IMR-90 (cell line): ENCODE measurements around the gene NADSYN1. TPM values are rescaled to one million over a fixed set of nuclear protein-coding genes. Genes with fewer than 3 reads are reported as not detected.
A peak's percentile ranks its signal among the peaks of the same experiment; 100 is the strongest.

Experiments
- ATAC-seq: fragments of 200-7000 bp; cut with Tn5 transposase; 2 replicates; pipeline ENCODE4 v1.9.1; 2020; ENCODE audit warnings: low read depth, mild to moderate bottlenecking, moderate library complexity
- BruUV-seq: library from RNA; stranded (reverse); fragments of 400-500 nt; replicated peaks from 2 replicates; lab custom pipeline; 2021; lab: Mats Ljungman, UMichigan
- CTCF ChIA-PET: fragments of 300-600 bp; formaldehyde crosslinking; extraction: SDS; loops from one replicate; lab custom pipeline; 2021; ENCODE audit warnings: antibody characterized with exemption; lab: Yijun Ruan, JAX
- POLR2A ChIA-PET: fragments of 300-600 bp; sonication (Branson Sonifier 250); formaldehyde crosslinking; loops from one replicate; lab custom pipeline; 2022; ENCODE audit warnings: antibody characterized with exemption; ENCODE audit not compliant: unreplicated experiment; lab: Charles Lee
- DNase-seq: peaks from one replicate; pipeline ENCODE4 v3.0.0; 2013
- H2AFZ ChIP-seq: replicated peaks from 2 replicates; pipeline ENCODE3; 2013; ENCODE audit warnings: low read length, mild to moderate bottlenecking; ENCODE audit not compliant: poor library complexity
- H2AK5ac ChIP-seq: 2 replicates; pipeline ENCODE4 v1.6.1; 2013; ENCODE audit warnings: low read depth, low read length, inconsistent platforms
- H2AK9ac ChIP-seq: replicated peaks from 2 replicates; pipeline ENCODE3; 2013; ENCODE audit warnings: mild to moderate bottlenecking, low read depth, low read length, moderate library complexity; ENCODE audit not compliant: poor library complexity
- H2BK120ac ChIP-seq: 2 replicates; pipeline ENCODE4 v1.6.1; 2013; ENCODE audit warnings: low read depth, low read length, inconsistent platforms
- H2BK15ac ChIP-seq: 3 replicates; pipeline ENCODE4 v1.6.1; 2013; ENCODE audit warnings: low read depth, low read length, inconsistent platforms
- H2BK20ac ChIP-seq: 2 replicates; pipeline ENCODE4 v1.6.1; 2013; ENCODE audit warnings: low read depth, mild to moderate bottlenecking, inconsistent platforms, low read length, moderate library complexity
- H2BK5ac ChIP-seq: 2 replicates; pipeline ENCODE4 v1.6.1; 2013; ENCODE audit warnings: mild to moderate bottlenecking, low read depth, low read length, inconsistent platforms; ENCODE audit not compliant: poor library complexity, severe bottlenecking
- H3K14ac ChIP-seq: replicated peaks from 2 replicates; pipeline ENCODE4 v1.6.1; 2013; ENCODE audit warnings: low read depth, low read length, inconsistent platforms
- H3K18ac ChIP-seq: 2 replicates; pipeline ENCODE4 v1.6.1; 2013; ENCODE audit warnings: low read depth, low read length, control low read depth
- H3K23ac ChIP-seq: 2 replicates; pipeline ENCODE4 v1.6.1; 2013; ENCODE audit warnings: low read depth, low read length, inconsistent platforms
- H3K27ac ChIP-seq: 2 replicates; pipeline ENCODE4 v1.5.1; 2013; ENCODE audit warnings: mild to moderate bottlenecking, control low read depth, low read length; ENCODE audit not compliant: insufficient read depth
- H3K27me3 ChIP-seq: 2 replicates; pipeline ENCODE4 v1.6.1; 2013; ENCODE audit warnings: low read length; ENCODE audit not compliant: control insufficient read depth, insufficient read depth
- H3K36me3 ChIP-seq: 2 replicates; pipeline ENCODE4 v1.6.1; 2013; ENCODE audit warnings: low read length, mixed read lengths; ENCODE audit not compliant: control insufficient read depth, insufficient read depth
- H3K4ac ChIP-seq: 2 replicates; pipeline ENCODE4 v1.6.1; 2013; ENCODE audit warnings: low read depth, low read length, inconsistent platforms
- H3K4me1 ChIP-seq: 2 replicates; pipeline ENCODE4 v1.6.1; 2013; ENCODE audit warnings: low read length, mixed read lengths; ENCODE audit not compliant: control insufficient read depth, insufficient read depth
- H3K4me2 ChIP-seq: 2 replicates; pipeline ENCODE4 v1.6.1; 2013; ENCODE audit warnings: low read depth, mild to moderate bottlenecking, control low read depth, low read length, moderate library complexity
- H3K4me3 ChIP-seq: 2 replicates; pipeline ENCODE4 v1.5.1; 2013; ENCODE audit warnings: low read depth, mild to moderate bottlenecking, control low read depth, low read length, moderate library complexity; ENCODE audit not compliant: insufficient read depth
- H3K56ac ChIP-seq: 2 replicates; pipeline ENCODE4 v1.6.1; 2013; ENCODE audit warnings: low read length, inconsistent platforms; ENCODE audit not compliant: insufficient read depth; ENCODE audit errors: extremely low read depth
- H3K79me1 ChIP-seq, 2 experiments: 2 replicates each; pipeline ENCODE4 v1.6.1; 2013; ENCODE audit warnings: low read length in 2 of 2, inconsistent platforms in 1 of 2, low read depth in 1 of 2
- H3K9ac ChIP-seq: 2 replicates; pipeline ENCODE4 v1.6.1; 2013; ENCODE audit warnings: low read depth, low read length, control low read depth
- H3K9me1 ChIP-seq: 2 replicates; pipeline ENCODE4 v1.6.1; 2013; ENCODE audit warnings: low read length, inconsistent platforms; ENCODE audit not compliant: insufficient read depth
- H3K9me3 ChIP-seq: 2 replicates; pipeline ENCODE4 v1.6.1; 2013; ENCODE audit warnings: low read length; ENCODE audit not compliant: control insufficient read depth, insufficient read depth
- H4K20me1 ChIP-seq: 2 replicates; pipeline ENCODE4 v1.6.1; 2013; ENCODE audit warnings: low read length, inconsistent platforms; ENCODE audit not compliant: insufficient read depth
- H4K5ac ChIP-seq: 2 replicates; pipeline ENCODE4 v1.6.1; 2013; ENCODE audit warnings: mild to moderate bottlenecking, low read depth, low read length, control low read depth
- H4K8ac ChIP-seq, 2 experiments: 2 replicates each; pipeline ENCODE4 v1.6.1; 2013; ENCODE audit warnings: low read depth in 2 of 2, low read length in 2 of 2, control low read depth in 1 of 2, inconsistent platforms in 1 of 2
- H4K91ac ChIP-seq: 2 replicates; pipeline ENCODE4 v1.6.1; 2013; ENCODE audit warnings: low read depth, low read length, inconsistent platforms; ENCODE audit not compliant: insufficient read depth
- CHD1 ChIP-seq: IDR thresholded peaks from 2 replicates; pipeline ENCODE4 v1.6.1; 2012; ENCODE audit warnings: low read depth, low read length, improper control_type of control experiment
- CTCF ChIP-seq: conservative IDR thresholded peaks from 2 replicates; pipeline ENCODE4 v1.5.1; 2012; ENCODE audit warnings: mild to moderate bottlenecking, low read depth, low read length, improper control_type of control experiment
- FOS ChIP-seq: fragments of 150-350 bp; IDR thresholded peaks from 2 replicates; pipeline ENCODE4 v1.6.1; 2016; ENCODE audit warnings: low read depth, low read length
- MAFK ChIP-seq: IDR thresholded peaks from 2 replicates; pipeline ENCODE4 v1.6.1; 2012; ENCODE audit warnings: low read depth, low read length, improper control_type of control experiment
- MAZ ChIP-seq: IDR thresholded peaks from 2 replicates; pipeline ENCODE4 v1.6.1; 2012; ENCODE audit warnings: low read depth, mild to moderate bottlenecking, low read length, improper control_type of control experiment, moderate library complexity, borderline replicate concordance
- MXI1 ChIP-seq: IDR thresholded peaks from 2 replicates; pipeline ENCODE4 v1.6.1; 2012; ENCODE audit warnings: low read depth, mild to moderate bottlenecking, low read length, moderate library complexity, borderline replicate concordance
- POLR2A ChIP-seq: IDR thresholded peaks from 2 replicates; pipeline ENCODE4 v1.6.1; 2012; ENCODE audit warnings: mild to moderate bottlenecking, low read depth, low read length
- RAD21 ChIP-seq: IDR thresholded peaks from 2 replicates; pipeline ENCODE4 v1.6.1; 2012; ENCODE audit warnings: low read length, improper control_type of control experiment
- RFX5 ChIP-seq: IDR thresholded peaks from 2 replicates; pipeline ENCODE4 v1.8.0; 2012; ENCODE audit warnings: low read depth, mild to moderate bottlenecking, low read length, moderate library complexity
- SMC3 ChIP-seq: fragments of 150-350 bp; IDR thresholded peaks from 2 replicates; pipeline ENCODE4 v1.6.1; 2016; ENCODE audit warnings: low read depth, mild to moderate bottlenecking, antibody characterized with exemption, low read length, moderate library complexity
- WGBS, 2 experiments: methylation state at CpG; one replicate each; pipeline versions ENCODE4 v1.1.5 to v1.1.7; 2013; ENCODE audit warnings: missing lambda C conversion rate in 2 of 2; ENCODE audit not compliant: insufficient read length in 1 of 2; ENCODE audit errors: extremely low coverage in 2 of 2; 5-methylcytosine and 5-hydroxymethylcytosine counted together
- dilution Hi-C: fragments of 300-500 bp; cut with HindIII; formaldehyde crosslinking; loops from one replicate; pipeline ENCODE4 v1.14.3; 2018; ENCODE audit warnings: low sequenced_read_pairs; ENCODE audit not compliant: unreplicated experiment
- in situ Hi-C: fragments of 300-500 bp; cut with MboI; formaldehyde crosslinking; loops from 3 replicates; pipeline ENCODE4 v1.14.3; 2019; ENCODE audit warnings: low sequenced_read_pairs, inconsistent platforms, mixed read lengths
- intact Hi-C: fragments of 100-400 bp; cut with micrococcal nuclease; formaldehyde crosslinking; loops from 2 replicates; pipeline ENCODE4 v1.10.0; 2022
- polyA plus RNA-seq, 3 experiments: library from polyadenylated mRNA; depleted of rRNA; stranded (reverse); fragments of >200 nt; gene quantifications; 2 replicates each; pipeline ENCODE4 v1.2.3, GENCODE V29; 2012; ENCODE audit warnings: low replicate concordance in 1 of 3
- total RNA-seq: library from RNA; depleted of rRNA; stranded (reverse); fragments of >200 nt; gene quantifications from 2 replicates; pipeline ENCODE4 v1.2.3, GENCODE V29; 2012
- TF ChIP-seq, protein P1 (sequence below): fragments of 150-350 bp; IDR thresholded peaks from 2 replicates; pipeline ENCODE4 v1.6.1; 2016; ENCODE audit warnings: low read depth, mild to moderate bottlenecking, low read length, moderate library complexity, borderline replicate concordance
- TF ChIP-seq, protein P2 (sequence below): fragments of 150-350 bp; IDR thresholded peaks from 2 replicates; pipeline ENCODE4 v1.6.1; 2017; ENCODE audit warnings: mild to moderate bottlenecking, antibody characterized with exemption, low read length, low read depth

Gene NADSYN1
- total and polyA plus RNA-seq, 2 of the 4 experiments (the other 2 are of a cell fraction), result 69.5 to 70.4 TPM

- no peak overlapping the region for H3K23ac ChIP-seq
- ATAC-seq (no peak), DNase-seq (no peak)
- H4K5ac ChIP-seq, result no peak overlapping the region
- no TSS peak for BruUV-seq
- H3K4me3 ChIP-seq, result no peak overlapping the region
- H3K4me1 ChIP-seq, result no peaks in the 10 kb centered on the region
- H4K20me1 ChIP-seq, result no peaks in the 10 kb centered on the region
- H4K91ac ChIP-seq, result no peak overlapping the region
- H2AK5ac ChIP-seq, result no peak overlapping the region
- 0 out of 2 replicates have a peak, but pooled peaks cover 5% of the 10 kb centered on the region for H3K9me1 ChIP-seq
- 67% methylated on average over 3 of the region's 10 CpGs; no CpG with 5 or more reads in 1 of the 2 experiments for WGBS, 2 experiments
- POLR2A ChIA-PET, result no interaction called here
- H2BK5ac ChIP-seq, result no peak overlapping the region
- no peak overlapping the region for H2BK120ac ChIP-seq
- H4K8ac ChIP-seq, result no peak overlapping the region
- CTCF ChIA-PET, result no interaction called here
- no peak overlapping the region for H3K9ac ChIP-seq
- in situ Hi-C loops, result no loop called here
- H3K79me1 ChIP-seq, result no peaks in the 10 kb centered on the region
- no peak overlapping the region for H3K18ac ChIP-seq
- peaks cover 30% of the 10 kb centered on the region for H3K36me3 ChIP-seq
- H2AFZ ChIP-seq, result no peak overlapping the region
- no peaks in the 10 kb centered on the region for H3K9me3 ChIP-seq
- no peak overlapping the region for H3K56ac ChIP-seq
- no peak overlapping the region for H3K14ac ChIP-seq
- no peak for TF ChIP-seq MAZ
- no peak for TF ChIP-seq MAFK
- TF ChIP-seq RAD21, result no peak
- TF ChIP-seq POLR2A, result no peak
- no peak for TF ChIP-seq RFX5
- no peak for TF ChIP-seq MXI1
- no peak for TF ChIP-seq SMC3
- no peak for TF ChIP-seq CTCF
- no peak for TF ChIP-seq FOS
- no peak for TF ChIP-seq CHD1
- TF ChIP-seq, protein P1, sequence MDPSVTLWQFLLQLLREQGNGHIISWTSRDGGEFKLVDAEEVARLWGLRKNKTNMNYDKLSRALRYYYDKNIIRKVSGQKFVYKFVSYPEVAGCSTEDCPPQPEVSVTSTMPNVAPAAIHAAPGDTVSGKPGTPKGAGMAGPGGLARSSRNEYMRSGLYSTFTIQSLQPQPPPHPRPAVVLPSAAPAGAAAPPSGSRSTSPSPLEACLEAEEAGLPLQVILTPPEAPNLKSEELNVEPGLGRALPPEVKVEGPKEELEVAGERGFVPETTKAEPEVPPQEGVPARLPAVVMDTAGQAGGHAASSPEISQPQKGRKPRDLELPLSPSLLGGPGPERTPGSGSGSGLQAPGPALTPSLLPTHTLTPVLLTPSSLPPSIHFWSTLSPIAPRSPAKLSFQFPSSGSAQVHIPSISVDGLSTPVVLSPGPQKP, result no peak
- TF ChIP-seq, protein P2, sequence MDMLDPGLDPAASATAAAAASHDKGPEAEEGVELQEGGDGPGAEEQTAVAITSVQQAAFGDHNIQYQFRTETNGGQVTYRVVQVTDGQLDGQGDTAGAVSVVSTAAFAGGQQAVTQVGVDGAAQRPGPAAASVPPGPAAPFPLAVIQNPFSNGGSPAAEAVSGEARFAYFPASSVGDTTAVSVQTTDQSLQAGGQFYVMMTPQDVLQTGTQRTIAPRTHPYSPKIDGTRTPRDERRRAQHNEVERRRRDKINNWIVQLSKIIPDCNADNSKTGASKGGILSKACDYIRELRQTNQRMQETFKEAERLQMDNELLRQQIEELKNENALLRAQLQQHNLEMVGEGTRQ, result no peak
- H2AK9ac ChIP-seq, result peak overlapping the region; percentile 53
- H2BK20ac ChIP-seq, result no peak overlapping the region
- no peak overlapping the region for H3K4ac ChIP-seq
- H3K27me3 ChIP-seq, result no peaks in the 10 kb centered on the region
- intact Hi-C loops, result no loop called here
- dilution Hi-C loops, result no loop called here
- H3K27ac ChIP-seq, result no peak overlapping the region
- no peak overlapping the region for H3K4me2 ChIP-seq
- H2BK15ac ChIP-seq, result no peak overlapping the region
These were observed 51.5 kb downstream of the NADSYN1 start for GRCh38 chr11:71504531-71504930.
